ACC112 (cell line): ENCODE measurements around the gene OR5M3.

Experiments
- H2AFZ ChIP-seq: fragments of 200-600 bp; sonication (generic); one replicate; pipeline ENCODE4 v1.6.0; 2017; ENCODE audit warnings: antibody characterized with exemption, low read length; ENCODE audit not compliant: unreplicated experiment
- H3K27ac ChIP-seq: fragments of 200-600 bp; sonication (generic); 2 replicates; pipeline ENCODE4 v1.5.1; 2014; ENCODE audit warnings: low read depth, mild to moderate bottlenecking, antibody characterized with exemption, low read length, moderate library complexity
- H3K27me3 ChIP-seq: fragments of 200-600 bp; sonication (generic); 2 replicates; pipeline ENCODE4 v1.6.1; 2014; ENCODE audit warnings: mild to moderate bottlenecking, antibody characterized with exemption, low read length, moderate library complexity, mixed read lengths; ENCODE audit not compliant: insufficient read depth
- H3K36me3 ChIP-seq: fragments of 200-600 bp; sonication (generic); 2 replicates; pipeline ENCODE4 v1.6.1; 2016; ENCODE audit warnings: mild to moderate bottlenecking, antibody characterized with exemption, low read length, moderate library complexity, mixed read lengths; ENCODE audit not compliant: insufficient read depth
- H3K4me1 ChIP-seq: fragments of 200-600 bp; sonication (generic); one replicate; pipeline ENCODE4 v1.6.1; 2016; ENCODE audit warnings: low read length, mixed read lengths; ENCODE audit not compliant: insufficient read depth, unreplicated experiment, control insufficient read depth
- H3K4me3 ChIP-seq: fragments of 200-600 bp; sonication (generic); 2 replicates; pipeline ENCODE4 v1.5.1; 2014; ENCODE audit warnings: mild to moderate bottlenecking, low read depth, low read length
- H3K79me2 ChIP-seq: fragments of 200-600 bp; sonication (generic); one replicate; pipeline ENCODE4 v1.6.0; 2016; ENCODE audit warnings: low read length; ENCODE audit not compliant: control insufficient read depth, unreplicated experiment, insufficient read depth

Gene OR5M3

GRCh38 chr11:56473252-56473651 lies at the start of gene OR5M3:
TSS of gene OR5M3 (minus strand) at chr11:56473352. CDS start at chr11:56470497, 2,855 bp downstream.
- Histone ChIP-seq H2AFZ (no peak within 1 kb of the TSS), H3K79me2 (no peaks in the 10 kb centered on the region), H3K36me3 (no peaks in the 10 kb centered on the region), H3K4me1 (no peaks in the 10 kb centered on the region), H3K4me3 (no peak within 1 kb of the TSS), H3K27ac (no peak within 1 kb of the TSS), H3K27me3 (no peaks in the 10 kb centered on the region)

GRCh38 chr11:56522008-56522407 lies 48.9 kb upstream of the OR5M3 start:
- H3K27me3 ChIP-seq, result no peaks in the 10 kb centered on the region
- no peaks in the 10 kb centered on the region for H3K4me1 ChIP-seq
- no peak overlapping the region for H3K27ac ChIP-seq
- no peak overlapping the region for H2AFZ ChIP-seq
- H3K4me3 ChIP-seq, result no peak overlapping the region
- H3K36me3 ChIP-seq, result no peaks in the 10 kb centered on the region
- H3K79me2 ChIP-seq, result no peaks in the 10 kb centered on the region

GRCh38 chr11:56513280-56513679 lies 40.1 kb upstream of the OR5M3 start:
- Histone ChIP-seq H3K36me3 (no peaks in the 10 kb centered on the region), H3K4me1 (no peaks in the 10 kb centered on the region), H3K27me3 (no peaks in the 10 kb centered on the region), H2AFZ (no peak overlapping the region), H3K4me3 (no peak overlapping the region), H3K27ac (no peak overlapping the region), H3K79me2 (no peaks in the 10 kb centered on the region)

GRCh38 chr11:56509439-56509838 lies 36.3 kb upstream of the OR5M3 start:
- Histone ChIP-seq H3K4me3 (no peak overlapping the region), H3K79me2 (no peaks in the 10 kb centered on the region), H3K4me1 (no peaks in the 10 kb centered on the region), H3K27me3 (no peaks in the 10 kb centered on the region), H3K36me3 (no peaks in the 10 kb centered on the region), H3K27ac (no peak overlapping the region), H2AFZ (no peak overlapping the region)

- Histone ChIP-seq H3K27ac (no peak overlapping the region), H3K4me3 (no peak overlapping the region), H3K36me3 (no peaks in the 10 kb centered on the region), H2AFZ (no peak overlapping the region), H3K79me2 (no peaks in the 10 kb centered on the region), H3K27me3 (no peaks in the 10 kb centered on the region), H3K4me1 (no peaks in the 10 kb centered on the region)
These were observed 23.9 kb upstream of the OR5M3 start for GRCh38 chr11:56497010-56497409.

- H2AFZ ChIP-seq, result no peak overlapping the region
- H3K4me3 ChIP-seq, result no peak overlapping the region
- no peaks in the 10 kb centered on the region for H3K79me2 ChIP-seq
- no peak overlapping the region for H3K27ac ChIP-seq
- no peaks in the 10 kb centered on the region for H3K36me3 ChIP-seq
- H3K27me3 ChIP-seq, result no peaks in the 10 kb centered on the region
- H3K4me1 ChIP-seq, result no peaks in the 10 kb centered on the region
These were observed 22.0 kb upstream of the OR5M3 start for GRCh38 chr11:56495117-56495516.

- Histone ChIP-seq H2AFZ (no peak within 1 kb of the TSS), H3K4me3 (no peak within 1 kb of the TSS), H3K36me3 (no peaks in the 10 kb centered on the region), H3K4me1 (no peaks in the 10 kb centered on the region), H3K27ac (no peak within 1 kb of the TSS), H3K79me2 (no peaks in the 10 kb centered on the region), H3K27me3 (no peaks in the 10 kb centered on the region)
These were observed 18.1 kb upstream of the OR5M3 start, which contains the start of gene OR5M8 for GRCh38 chr11:56491270-56491669. TSS of gene OR5M8 (minus strand) at chr11:56491370. CDS start at chr11:56491370, 0 bp downstream.

- Histone ChIP-seq H3K79me2 (no peaks in the 10 kb centered on the region), H3K27ac (no peak overlapping the region), H3K4me1 (no peaks in the 10 kb centered on the region), H3K27me3 (no peaks in the 10 kb centered on the region), H3K36me3 (no peaks in the 10 kb centered on the region), H2AFZ (no peak overlapping the region), H3K4me3 (no peak overlapping the region)
These were observed 13.6 kb upstream of the OR5M3 start for GRCh38 chr11:56486801-56487200.

GRCh38 chr11:56474729-56475235 lies 1.6 kb upstream of the OR5M3 start:
- no peak overlapping the region for H3K27ac ChIP-seq
- no peak overlapping the region for H2AFZ ChIP-seq
- no peaks in the 10 kb centered on the region for H3K4me1 ChIP-seq
- H3K79me2 ChIP-seq, result no peaks in the 10 kb centered on the region
- no peak overlapping the region for H3K4me3 ChIP-seq
- H3K36me3 ChIP-seq, result no peaks in the 10 kb centered on the region
- no peaks in the 10 kb centered on the region for H3K27me3 ChIP-seq

- no peaks in the 10 kb centered on the region for H3K36me3 ChIP-seq
- no peak overlapping the region for H2AFZ ChIP-seq
- H3K4me1 ChIP-seq, result no peaks in the 10 kb centered on the region
- no peaks in the 10 kb centered on the region for H3K79me2 ChIP-seq
- H3K4me3 ChIP-seq, result no peak overlapping the region
- no peaks in the 10 kb centered on the region for H3K27me3 ChIP-seq
- no peak overlapping the region for H3K27ac ChIP-seq
These were observed 16.1 kb downstream of the OR5M3 start for GRCh38 chr11:56457076-56457475.

GRCh38 chr11:56453521-56453920 lies 19.6 kb downstream of the OR5M3 start:
- no peaks in the 10 kb centered on the region for H3K79me2 ChIP-seq
- no peak overlapping the region for H3K27ac ChIP-seq

More at GRCh38 chr11:56453521-56453920, 19.6 kb downstream of the OR5M3 start:
- H3K36me3 ChIP-seq, result no peaks in the 10 kb centered on the region
- no peak overlapping the region for H3K4me3 ChIP-seq
- H2AFZ ChIP-seq, result no peak overlapping the region
- no peaks in the 10 kb centered on the region for H3K4me1 ChIP-seq
- no peaks in the 10 kb centered on the region for H3K27me3 ChIP-seq
